Measurements from ENCODE around the gene RERE. TPM values are rescaled to one million over a fixed set of nuclear protein-coding genes. Genes with fewer than 3 reads are reported as not detected.

RERE gene
- total RNA-seq, 1 experiment from 2014 or later, result 73.4 TPM

DNA sequence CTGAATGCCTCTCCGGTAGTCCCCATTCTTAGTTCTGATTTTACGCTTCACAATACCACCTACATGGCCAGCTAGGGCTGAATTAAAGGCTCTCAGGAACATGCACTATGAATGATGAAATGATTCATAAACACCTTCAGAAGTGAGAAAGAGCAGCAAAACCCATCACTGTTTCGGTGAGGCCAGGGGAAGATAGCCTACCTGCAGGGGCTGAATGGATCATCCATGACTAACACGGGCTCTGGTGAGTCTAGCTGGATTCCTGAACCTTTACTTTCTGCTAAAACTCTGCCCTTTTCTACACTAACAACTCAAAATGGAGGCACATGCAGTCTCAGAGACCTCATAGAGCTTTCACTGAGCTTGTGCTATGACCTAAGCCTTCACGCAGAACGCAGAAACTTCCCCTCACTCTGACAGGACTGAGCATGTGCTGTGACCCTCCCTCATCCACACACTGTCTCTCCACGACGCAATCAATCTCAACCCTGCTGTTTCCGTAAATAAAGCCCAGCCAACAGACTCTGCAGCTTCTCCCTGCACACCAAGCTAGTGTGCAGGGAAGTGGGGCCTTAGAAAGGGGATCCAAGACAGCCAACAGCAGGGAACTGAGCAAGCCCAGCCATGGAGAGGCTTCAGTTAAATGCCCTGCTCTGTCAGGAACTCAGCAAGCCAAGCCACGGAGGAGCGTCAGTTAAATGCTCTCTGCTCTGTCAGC lies 291.7 kb downstream of the RERE start:
- peaks cover 21% of the 10 kb centered on the region for H3K79me2 ChIP-seq (ENCODE audit: low read depth)

DNA sequence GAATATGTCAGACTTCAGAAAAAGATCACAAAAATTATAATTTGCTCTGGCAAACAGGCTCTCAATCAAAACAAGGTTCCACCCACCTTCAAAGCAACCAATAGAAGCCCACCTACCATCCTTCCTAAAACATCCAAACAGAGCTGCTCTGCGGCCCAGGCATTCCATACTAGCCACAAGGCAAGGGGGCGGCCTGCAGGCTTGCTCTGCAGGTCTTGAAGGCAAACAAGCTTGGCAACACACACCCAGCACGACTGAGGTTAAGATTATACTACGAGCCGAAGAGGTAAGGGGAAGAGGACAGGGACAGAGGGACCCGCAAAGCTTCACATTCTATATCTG lies 292.3 kb downstream of the RERE start:
- no peaks in the 10 kb centered on the region for H3K27me3 ChIP-seq (ENCODE audit: insufficient read depth, low read depth)
- peak overlapping the region; percentile 55 for H3K4me3 ChIP-seq
- H3K79me2 ChIP-seq (ENCODE audit: low read depth), result peaks cover 21% of the 10 kb centered on the region
- H2AFZ ChIP-seq, result no peak overlapping the region
- peak overlapping the region; percentile 74 for H3K4me2 ChIP-seq
- H3F3A ChIP-seq (ENCODE audit: insufficient read depth, low read depth), result peaks cover 20% of the 10 kb centered on the region; the same call in 1 of the 2 replicates
- H3K4me1 ChIP-seq (replicated peaks; ENCODE audit: insufficient read depth), result peaks cover 18% of the 10 kb centered on the region
- no peaks in the 10 kb centered on the region for H3K36me3 ChIP-seq (ENCODE audit: low read depth)
- no peaks in the 10 kb centered on the region for H3K9me3 ChIP-seq (ENCODE audit: insufficient read depth, low read depth)
- TF ChIP-seq, protein P1, sequence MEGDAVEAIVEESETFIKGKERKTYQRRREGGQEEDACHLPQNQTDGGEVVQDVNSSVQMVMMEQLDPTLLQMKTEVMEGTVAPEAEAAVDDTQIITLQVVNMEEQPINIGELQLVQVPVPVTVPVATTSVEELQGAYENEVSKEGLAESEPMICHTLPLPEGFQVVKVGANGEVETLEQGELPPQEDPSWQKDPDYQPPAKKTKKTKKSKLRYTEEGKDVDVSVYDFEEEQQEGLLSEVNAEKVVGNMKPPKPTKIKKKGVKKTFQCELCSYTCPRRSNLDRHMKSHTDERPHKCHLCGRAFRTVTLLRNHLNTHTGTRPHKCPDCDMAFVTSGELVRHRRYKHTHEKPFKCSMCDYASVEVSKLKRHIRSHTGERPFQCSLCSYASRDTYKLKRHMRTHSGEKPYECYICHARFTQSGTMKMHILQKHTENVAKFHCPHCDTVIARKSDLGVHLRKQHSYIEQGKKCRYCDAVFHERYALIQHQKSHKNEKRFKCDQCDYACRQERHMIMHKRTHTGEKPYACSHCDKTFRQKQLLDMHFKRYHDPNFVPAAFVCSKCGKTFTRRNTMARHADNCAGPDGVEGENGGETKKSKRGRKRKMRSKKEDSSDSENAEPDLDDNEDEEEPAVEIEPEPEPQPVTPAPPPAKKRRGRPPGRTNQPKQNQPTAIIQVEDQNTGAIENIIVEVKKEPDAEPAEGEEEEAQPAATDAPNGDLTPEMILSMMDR (conservative IDR thresholded peaks at IDR 0.05), result no peak
- no peak for TF ChIP-seq EZH2 (IDR thresholded peaks at IDR 0.05; ENCODE audit: low read depth)
- 0 out of 2 replicates have a peak, but pooled peaks cover 3% of the 10 kb centered on the region for H4K20me1 ChIP-seq (ENCODE audit: insufficient read depth)
- H3K9me2 ChIP-seq (ENCODE audit: insufficient read depth), result no peaks in the 10 kb centered on the region
- peak overlapping the region; percentile 65 for H3K27ac ChIP-seq
- ChIA-PET POLR2A (ENCODE audit: unreplicated experiment) (interaction anchor here (0.6 to 1.0 kb wide), 2 partner anchors 548 to 1728 kb away, joined by 3 to 8 read pairs; no protein-coding TSS in a partner anchor), CTCF (no interaction called here)
- no TSS peak for BruUV-seq (replicated peaks)
- intact Hi-C loops (cut with micrococcal nuclease; ENCODE audit: unreplicated experiment), result no loop called here
- DNase-seq, result peak; percentile 54 to 64

More for the DNA sequence above, 291.7 kb downstream of the RERE start:
- Histone ChIP-seq H3K27me3 (ENCODE audit: insufficient read depth, low read depth) (no peaks in the 10 kb centered on the region), H3K9me2 (ENCODE audit: insufficient read depth) (no peaks in the 10 kb centered on the region), H3K36me3 (ENCODE audit: low read depth) (no peaks in the 10 kb centered on the region), H3K27ac (peak overlapping the region; percentile 65), H3K4me3 (peak overlapping the region; percentile 55), H3K9me3 (ENCODE audit: insufficient read depth, low read depth) (no peaks in the 10 kb centered on the region), H3F3A (ENCODE audit: insufficient read depth, low read depth) (peaks cover 20% of the 10 kb centered on the region; the same call in 1 of the 2 replicates), H3K4me2 (peak overlapping the region; percentile 74), H3K4me1 (replicated peaks; ENCODE audit: insufficient read depth) (peaks cover 18% of the 10 kb centered on the region), H2AFZ (no peak overlapping the region), H4K20me1 (ENCODE audit: insufficient read depth) (0 out of 2 replicates have a peak, but pooled peaks cover 3% of the 10 kb centered on the region)
- ChIA-PET CTCF (interaction anchor here (0.6 to 0.7 kb wide), 2 partner anchors 202 to 601 kb away, joined by 3 to 5 read pairs; no protein-coding TSS in a partner anchor), POLR2A (ENCODE audit: unreplicated experiment) (interaction anchor here (0.6 to 1.0 kb wide), 5 partner anchors 69 to 1728 kb away, joined by 3 to 16 read pairs (median 11); no protein-coding TSS in a partner anchor)
- peak; percentile 63 to 67 for DNase-seq
- no TSS peak for BruUV-seq (replicated peaks)
- TF ChIP-seq EZH2 (IDR thresholded peaks at IDR 0.05; ENCODE audit: low read depth), result no peak
- TF ChIP-seq, protein P1 (conservative IDR thresholded peaks at IDR 0.05), result no peak
- intact Hi-C loops (cut with micrococcal nuclease; ENCODE audit: unreplicated experiment), result no loop called here

DNA sequence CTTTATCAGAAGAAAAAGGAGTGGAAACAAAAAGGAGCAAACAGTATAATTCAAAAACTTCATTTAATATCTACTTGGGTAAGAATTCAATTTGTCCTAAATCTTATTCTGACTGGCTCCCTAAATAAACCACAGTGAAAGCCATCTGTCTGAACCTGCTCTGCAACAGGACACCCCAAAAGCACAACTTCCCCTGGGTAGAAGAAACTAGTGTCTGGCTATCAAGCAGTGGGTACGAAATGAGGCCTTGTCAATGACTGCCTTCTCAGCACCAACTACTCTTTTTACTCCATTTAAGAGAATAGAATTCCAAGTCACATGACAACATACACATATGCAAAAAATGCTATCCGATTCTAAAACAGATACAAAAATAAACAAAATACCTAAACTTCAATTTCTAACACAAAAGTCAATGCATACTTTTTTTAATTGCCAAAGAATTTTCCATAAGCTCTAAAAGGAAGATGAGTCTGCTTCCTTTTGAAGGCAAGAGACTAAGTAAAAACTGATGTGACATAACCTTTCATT lies 292.7 kb downstream of the RERE start:
- no TSS peak for BruUV-seq (replicated peaks)
- Histone ChIP-seq H3F3A (ENCODE audit: insufficient read depth, low read depth) (peaks cover 20% of the 10 kb centered on the region; the same call in 1 of the 2 replicates), H3K4me2 (peak overlapping the region; percentile 74), H3K27ac (peak overlapping the region; percentile 65), H3K4me1 (replicated peaks; ENCODE audit: insufficient read depth) (peaks cover 18% of the 10 kb centered on the region), H4K20me1 (ENCODE audit: insufficient read depth) (0 out of 2 replicates have a peak, but pooled peaks cover 3% of the 10 kb centered on the region), H3K36me3 (ENCODE audit: low read depth) (no peaks in the 10 kb centered on the region), H3K9me2 (ENCODE audit: insufficient read depth) (no peaks in the 10 kb centered on the region), H3K79me2 (ENCODE audit: low read depth) (peaks cover 21% of the 10 kb centered on the region), H2AFZ (no peak overlapping the region), H3K27me3 (ENCODE audit: insufficient read depth, low read depth) (no peaks in the 10 kb centered on the region), H3K4me3 (peak overlapping the region; percentile 55; the same call in 1 of the 2 replicates), H3K9me3 (ENCODE audit: insufficient read depth, low read depth) (no peaks in the 10 kb centered on the region)
- CTCF ChIA-PET, result no interaction called here
- TF ChIP-seq, protein P1 (conservative IDR thresholded peaks at IDR 0.05), result no peak
- TF ChIP-seq EZH2 (IDR thresholded peaks at IDR 0.05; ENCODE audit: low read depth), result no peak
- DNase-seq, result no peak
- intact Hi-C loops (cut with micrococcal nuclease; ENCODE audit: unreplicated experiment), result no loop called here
- POLR2A ChIA-PET (ENCODE audit: unreplicated experiment), result interaction anchor here (0.6 kb wide), 1 partner anchor 548 kb away, joined by 3 read pairs; no protein-coding TSS in a partner anchor

Data from PC-9 (cell line).